Right cardiac atrium (tissue), 5 donors: ENCODE data around the gene CCDC185. TPM values are rescaled to one million over a fixed set of nuclear protein-coding genes. Genes with fewer than 3 reads are reported as not detected.

Source experiments
- ATAC-seq, 2 donors: fragments of 200-7000 bp; cut with Tn5 transposase; one replicate each; pipeline versions ENCODE4 v1.8.0 to v1.9.1; 2020; ENCODE audit warnings: moderate library complexity in 2 of 2, mild to moderate bottlenecking in 1 of 2
- DNase-seq, 3 donors: peaks; one replicate each; pipeline ENCODE4 v3.0.0-alpha.2; 2020
- H3K27ac ChIP-seq: one replicate; pipeline ENCODE4 v1.5.1; 2013; ENCODE audit warnings: mild to moderate bottlenecking, low read length, control low read depth, moderate library complexity
- H3K27me3 ChIP-seq: one replicate; pipeline ENCODE4 v1.6.1; 2013; ENCODE audit not compliant: control insufficient read depth, insufficient read depth
- H3K4me1 ChIP-seq: one replicate; pipeline ENCODE4 v1.6.1; 2013; ENCODE audit warnings: low read length; ENCODE audit not compliant: control insufficient read depth, insufficient read depth
- H3K4me3 ChIP-seq: one replicate; pipeline ENCODE4 v1.5.1; 2013; ENCODE audit warnings: low read length, control low read depth
- H3K9me3 ChIP-seq: one replicate; pipeline ENCODE4 v1.6.1; 2013; ENCODE audit warnings: low read length; ENCODE audit not compliant: control insufficient read depth
- WGBS: extraction: QIAGEN DNeasy Blood & Tissue Kit; methylation state at CpG from one replicate; pipeline ENCODE4 v1.1.7; 2013; 5-methylcytosine and 5-hydroxymethylcytosine counted together
- intact Hi-C, 4 donors: fragments of 100-400 bp; cut with DNase I; formaldehyde crosslinking; loops; one replicate each; pipeline versions ENCODE4 v1.11.0 to v1.14.0; 2022 to 2023
- polyA plus RNA-seq: library from polyadenylated mRNA; stranded (reverse); fragments of 200-250 nt; gene quantifications from one replicate; pipeline ENCODE4 v1.2.3, GENCODE V29; 2013
- total RNA-seq, 4 donors: library from RNA; stranded (reverse); fragmentation: NEBNext Ultra II Directional; extraction: Animal tissue kit (Norgen Biotek cat#: 25700); gene quantifications; one replicate each; pipeline ENCODE4 v1.2.1, GENCODE V29; 2021
- donor health status: healthy with polysubstance abuse.
- donor health status: DM: no; HTN: yes; CAD: no.
- donor health status: DM: no; HTN: no; CAD: no.
- donor health status: DM: no; HTN: yes; CAD: no; lungs with severe emphysema.
- donor health status: DM: yes; HTN: yes; CAD: no.

Gene CCDC185
- total and polyA plus RNA-seq, 5 donors, result 0.14 to 0.35 (median 0.34) TPM; not detected in 1

- Histone ChIP-seq H3K9me3 (no peaks in the 10 kb centered on the region), H3K4me1 (peaks cover 10% of the 10 kb centered on the region), H3K4me3 (no peak overlapping the region), H3K27ac (no peak overlapping the region), H3K27me3 (no peaks in the 10 kb centered on the region)
- DNase-seq, result peak in 1 of 3 donors; percentile 32
- peak in 1 of 2 donors; percentile 29 for ATAC-seq
- 63% methylated on average over 7 of the region's 7 CpGs for WGBS
- intact Hi-C loops, result no loop called here
These were observed 24.9 kb downstream of the CCDC185 start for GRCh38 chr1:223417903-223418663.

GRCh38 chr1:223419115-223419514 lies 25.9 kb downstream of the CCDC185 start:
- Histone ChIP-seq H3K27ac (no peak overlapping the region), H3K4me1 (peaks cover 10% of the 10 kb centered on the region), H3K9me3 (no peaks in the 10 kb centered on the region), H3K27me3 (no peaks in the 10 kb centered on the region), H3K4me3 (no peak overlapping the region)
- DNase-seq (no peak), ATAC-seq (peak in 1 of 2 donors; percentile 33)
- WGBS, result 82% methylated on average over 8 of the region's 8 CpGs
- intact Hi-C loops, result no loop called here

- Histone ChIP-seq H3K4me1 (peaks cover 10% of the 10 kb centered on the region), H3K4me3 (no peak overlapping the region), H3K27me3 (no peaks in the 10 kb centered on the region), H3K9me3 (no peaks in the 10 kb centered on the region), H3K27ac (no peak overlapping the region)
- intact Hi-C loops, result no loop called here
- 83% methylated on average over 10 of the region's 10 CpGs for WGBS
- DNase-seq (no peak), ATAC-seq (no peak)
These were observed 26.3 kb downstream of the CCDC185 start for GRCh38 chr1:223419561-223419960.

GRCh38 chr1:223421025-223421424 lies 27.8 kb downstream of the CCDC185 start:
- peaks cover 10% of the 10 kb centered on the region for H3K4me1 ChIP-seq
- no peak overlapping the region for H3K27ac ChIP-seq
- no peak overlapping the region for H3K4me3 ChIP-seq
- intact Hi-C loops, result no loop called here
- WGBS, result 32% methylated on average over 1 of the region's 1 CpG
- ATAC-seq (no peak), DNase-seq (no peak)
- H3K9me3 ChIP-seq, result no peaks in the 10 kb centered on the region
- H3K27me3 ChIP-seq, result no peaks in the 10 kb centered on the region

GRCh38 chr1:223421676-223422075 lies 28.5 kb downstream of the CCDC185 start:
- H3K27me3 ChIP-seq, result no peaks in the 10 kb centered on the region
- no peak overlapping the region for H3K27ac ChIP-seq
- 27% methylated on average over 2 of the region's 2 CpGs for WGBS
- DNase-seq (no peak), ATAC-seq (no peak)
- peaks cover 10% of the 10 kb centered on the region for H3K4me1 ChIP-seq
- no peak overlapping the region for H3K4me3 ChIP-seq
- intact Hi-C loops, result no loop called here
- H3K9me3 ChIP-seq, result no peaks in the 10 kb centered on the region

GRCh38 chr1:223422911-223423310 lies 29.7 kb downstream of the CCDC185 start:
- ATAC-seq (no peak), DNase-seq (no peak)
- Histone ChIP-seq H3K27me3 (no peaks in the 10 kb centered on the region), H3K4me3 (no peak overlapping the region), H3K9me3 (no peaks in the 10 kb centered on the region), H3K4me1 (peaks cover 10% of the 10 kb centered on the region), H3K27ac (no peak overlapping the region)
- 53% methylated on average over 1 of the region's 1 CpG for WGBS
- intact Hi-C loops, result no loop called here

GRCh38 chr1:223423641-223424233 lies 30.5 kb downstream of the CCDC185 start:
- intact Hi-C loops, result no loop called here
- 30% methylated on average over 4 of the region's 4 CpGs for WGBS
- DNase-seq (no peak), ATAC-seq (peak in 1 of 2 donors; percentile 41)
- no peak overlapping the region for H3K4me3 ChIP-seq
- no peaks in the 10 kb centered on the region for H3K9me3 ChIP-seq
- no peaks in the 10 kb centered on the region for H3K27me3 ChIP-seq
- no peak overlapping the region for H3K27ac ChIP-seq
- peaks cover 10% of the 10 kb centered on the region for H3K4me1 ChIP-seq

- ATAC-seq (no peak), DNase-seq (no peak)
- H3K4me1 ChIP-seq, result peaks cover 5% of the 10 kb centered on the region
- no peaks in the 10 kb centered on the region for H3K9me3 ChIP-seq
- 79% methylated on average over 5 of the region's 5 CpGs for WGBS
- intact Hi-C loops, result no loop called here
- no peaks in the 10 kb centered on the region for H3K27me3 ChIP-seq
- no peak overlapping the region for H3K4me3 ChIP-seq
- H3K27ac ChIP-seq, result no peak overlapping the region
These were observed 32.3 kb downstream of the CCDC185 start for GRCh38 chr1:223425550-223425949.

GRCh38 chr1:223426936-223427335 lies 33.7 kb downstream of the CCDC185 start:
- Histone ChIP-seq H3K9me3 (no peaks in the 10 kb centered on the region), H3K4me1 (peaks cover 2% of the 10 kb centered on the region), H3K27me3 (no peaks in the 10 kb centered on the region), H3K27ac (no peak overlapping the region), H3K4me3 (no peak overlapping the region)
- intact Hi-C loops, result no loop called here
- ATAC-seq (no peak), DNase-seq (no peak)
- WGBS, result 95% methylated on average over 1 of the region's 1 CpG

GRCh38 chr1:223429313-223429731 lies 36.1 kb downstream of the CCDC185 start:
- Histone ChIP-seq H3K9me3 (no peaks in the 10 kb centered on the region), H3K27me3 (no peaks in the 10 kb centered on the region), H3K4me3 (no peak overlapping the region), H3K4me1 (peaks cover 2% of the 10 kb centered on the region), H3K27ac (peak overlapping the region; percentile 61)
- intact Hi-C loops, result no loop called here
- DNase-seq (no peak), ATAC-seq (peak; percentile 80 to 83)
- 54% methylated on average over 2 of the region's 2 CpGs for WGBS

- DNase-seq (no peak), ATAC-seq (no peak)
- no peaks in the 10 kb centered on the region for H3K9me3 ChIP-seq
- intact Hi-C loops, result no loop called here
- H3K4me1 ChIP-seq, result peaks cover 2% of the 10 kb centered on the region
- H3K27ac ChIP-seq, result no peak overlapping the region
- 43% methylated on average over 1 of the region's 1 CpG for WGBS
- H3K4me3 ChIP-seq, result no peak overlapping the region
- H3K27me3 ChIP-seq, result no peaks in the 10 kb centered on the region
These were observed 36.6 kb downstream of the CCDC185 start for GRCh38 chr1:223429821-223430220.
